ENCODE measurements around the gene CCNO.

CCNO gene

GRCh38 chr5:55232985-55233928 is at the start of gene CCNO:
Gene CCNO, minus strand, starts transcription at chr5:55233608. Its CDS starts 85 bp downstream, at chr5:55233523.
- DNase-seq (ENCODE audit: low spot score) = peak; percentile 70
- TF ChIP-seq CTCF (IDR thresholded peaks at IDR 0.05; ENCODE audit: extremely low read depth, missing control alignments) = no peak

GRCh38 chr5:55278778-55279177 is 45.4 kb upstream of the CCNO start:
- TF ChIP-seq CTCF (IDR thresholded peaks at IDR 0.05; ENCODE audit: extremely low read depth, missing control alignments) = no peak
- no peak for DNase-seq (ENCODE audit: low spot score)

GRCh38 chr5:55276771-55277170 is 43.4 kb upstream of the CCNO start:
- DNase-seq (ENCODE audit: low spot score) = no peak
- TF ChIP-seq CTCF (IDR thresholded peaks at IDR 0.05; ENCODE audit: extremely low read depth, missing control alignments) = no peak

GRCh38 chr5:55258339-55258738 is 24.9 kb upstream of the CCNO start:
- no peak for TF ChIP-seq CTCF (IDR thresholded peaks at IDR 0.05; ENCODE audit: extremely low read depth, missing control alignments)
- no peak for DNase-seq (ENCODE audit: low spot score)

GRCh38 chr5:55254802-55255201 is 21.4 kb upstream of the CCNO start:
- no peak for DNase-seq (ENCODE audit: low spot score)
- TF ChIP-seq CTCF (IDR thresholded peaks at IDR 0.05; ENCODE audit: extremely low read depth, missing control alignments) = no peak

GRCh38 chr5:55250064-55250463 is 16.7 kb upstream of the CCNO start:
- TF ChIP-seq CTCF (IDR thresholded peaks at IDR 0.05; ENCODE audit: extremely low read depth, missing control alignments) = no peak
- no peak for DNase-seq (ENCODE audit: low spot score)

GRCh38 chr5:55241746-55242145 is 8.3 kb upstream of the CCNO start:
- DNase-seq (ENCODE audit: low spot score) = no peak
- no peak for TF ChIP-seq CTCF (IDR thresholded peaks at IDR 0.05; ENCODE audit: extremely low read depth, missing control alignments)
